WERI-Rb-1 (cell line): ENCODE measurements around the gene VAV2.

Experiments used
- DNase-seq: peaks from one replicate; pipeline ENCODE4 v3.0.0-alpha.2; 2020
- H3K27ac ChIP-seq: fragments of 250-450 bp; sonication (Bioruptor Pico); 2 replicates; pipeline ENCODE4 v1.5.1; 2020; ENCODE audit warnings: mild to moderate bottlenecking, moderate library complexity
- H3K27me3 ChIP-seq: fragments of 250-450 bp; sonication (Bioruptor Pico); 2 replicates; pipeline ENCODE4 v1.5.1; 2021; ENCODE audit warnings: mild to moderate bottlenecking, low read depth, moderate library complexity; ENCODE audit not compliant: insufficient read depth, severe bottlenecking
- H3K36me3 ChIP-seq: fragments of 250-450 bp; sonication (Bioruptor Pico); 2 replicates; pipeline ENCODE4 v1.5.1; 2020; ENCODE audit warnings: mild to moderate bottlenecking, moderate library complexity
- H3K4me3 ChIP-seq: 2 replicates; pipeline ENCODE4 v1.5.1; 2011; ENCODE audit warnings: low read depth, mild to moderate bottlenecking, control low read depth, low read length
- H3K9me3 ChIP-seq: fragments of 250-450 bp; sonication (Bioruptor Pico); 2 replicates; pipeline ENCODE4 v1.5.1; 2021; ENCODE audit warnings: mild to moderate bottlenecking, moderate library complexity; ENCODE audit not compliant: severe bottlenecking
- TF ChIP-seq, protein P1 (sequence below): IDR thresholded peaks from 2 replicates; pipeline ENCODE4 v1.5.1; 2011; ENCODE audit warnings: low read depth, mild to moderate bottlenecking, control low read depth, inconsistent platforms, low read length

VAV2 gene

DNA sequence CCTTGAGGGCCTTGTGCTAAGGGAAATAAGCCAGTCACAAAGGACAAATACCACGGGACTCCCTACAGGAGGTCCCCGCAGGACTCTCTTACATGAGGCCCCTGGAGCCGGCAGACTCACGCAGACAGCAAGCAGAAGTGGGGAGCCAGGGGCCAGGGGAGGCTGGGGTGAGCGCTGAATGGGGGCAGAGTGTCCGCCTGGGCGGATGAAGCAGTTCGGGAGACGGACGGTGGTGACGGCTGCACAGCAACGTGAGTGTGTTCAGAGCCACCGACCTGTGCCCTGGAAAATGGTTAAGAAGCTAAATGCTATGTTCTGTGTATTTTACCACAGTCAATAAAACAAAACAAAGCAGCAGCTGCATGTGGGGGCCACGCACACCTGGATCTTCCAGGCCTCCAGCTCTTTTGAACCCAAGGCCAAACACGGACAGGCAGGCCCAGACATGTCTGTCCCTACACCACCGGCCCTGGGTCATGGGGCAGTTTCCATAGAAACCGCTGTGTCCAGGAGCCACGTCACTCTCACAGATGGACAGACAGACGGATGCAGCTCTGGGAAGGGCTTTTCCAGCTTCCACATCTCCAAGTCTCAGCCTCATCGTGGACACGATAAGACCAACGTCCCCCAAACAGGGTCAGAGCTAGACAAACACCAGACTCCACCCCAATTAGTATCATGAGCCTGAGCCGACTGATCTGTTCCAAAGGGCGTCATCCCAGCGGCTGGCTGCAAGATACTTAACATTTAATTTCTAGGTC is 103.9 kb downstream of the VAV2 start:
- Histone ChIP-seq H3K4me3 (peak overlapping the region; percentile 7), H3K36me3 (no peaks in the 10 kb centered on the region; the same call in none of the 2 replicates), H3K27ac (peak overlapping the region; percentile 90), H3K9me3 (no peaks in the 10 kb centered on the region), H3K27me3 (no peaks in the 10 kb centered on the region)
- DNase-seq: peak; percentile 91
- TF ChIP-seq, protein P1, sequence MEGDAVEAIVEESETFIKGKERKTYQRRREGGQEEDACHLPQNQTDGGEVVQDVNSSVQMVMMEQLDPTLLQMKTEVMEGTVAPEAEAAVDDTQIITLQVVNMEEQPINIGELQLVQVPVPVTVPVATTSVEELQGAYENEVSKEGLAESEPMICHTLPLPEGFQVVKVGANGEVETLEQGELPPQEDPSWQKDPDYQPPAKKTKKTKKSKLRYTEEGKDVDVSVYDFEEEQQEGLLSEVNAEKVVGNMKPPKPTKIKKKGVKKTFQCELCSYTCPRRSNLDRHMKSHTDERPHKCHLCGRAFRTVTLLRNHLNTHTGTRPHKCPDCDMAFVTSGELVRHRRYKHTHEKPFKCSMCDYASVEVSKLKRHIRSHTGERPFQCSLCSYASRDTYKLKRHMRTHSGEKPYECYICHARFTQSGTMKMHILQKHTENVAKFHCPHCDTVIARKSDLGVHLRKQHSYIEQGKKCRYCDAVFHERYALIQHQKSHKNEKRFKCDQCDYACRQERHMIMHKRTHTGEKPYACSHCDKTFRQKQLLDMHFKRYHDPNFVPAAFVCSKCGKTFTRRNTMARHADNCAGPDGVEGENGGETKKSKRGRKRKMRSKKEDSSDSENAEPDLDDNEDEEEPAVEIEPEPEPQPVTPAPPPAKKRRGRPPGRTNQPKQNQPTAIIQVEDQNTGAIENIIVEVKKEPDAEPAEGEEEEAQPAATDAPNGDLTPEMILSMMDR: no peak

DNA sequence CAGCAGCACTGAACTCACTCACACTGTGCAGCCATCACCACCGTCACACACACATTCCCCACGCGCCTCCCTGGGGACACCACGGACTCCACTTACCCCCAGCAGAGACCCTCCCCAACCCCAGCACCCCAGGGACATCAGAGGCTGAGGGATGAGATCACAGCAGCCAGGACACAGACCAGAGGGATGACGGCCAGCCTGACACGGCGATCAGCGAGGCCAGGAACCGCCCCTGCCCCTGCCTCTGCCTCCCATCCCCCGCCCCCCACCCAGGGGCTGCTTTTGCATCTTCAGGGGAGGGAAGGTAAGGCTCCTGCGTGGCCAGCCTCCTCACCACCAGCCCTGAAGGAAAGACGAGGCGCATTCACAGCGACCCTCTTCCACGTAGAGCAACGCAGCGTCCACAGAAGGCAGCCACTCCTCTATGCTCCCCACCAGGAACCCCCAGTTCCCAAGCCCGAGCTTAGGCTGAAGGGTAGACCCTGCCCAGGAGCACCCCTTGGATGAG is 104.5 kb downstream of the VAV2 start:
- Histone ChIP-seq H3K9me3 (no peaks in the 10 kb centered on the region), H3K27me3 (no peaks in the 10 kb centered on the region), H3K36me3 (no peaks in the 10 kb centered on the region; the same call in none of the 2 replicates), H3K4me3 (no peak overlapping the region), H3K27ac (peak overlapping the region; percentile 90)
- TF ChIP-seq, protein P1: no peak
- no peak for DNase-seq

DNA sequence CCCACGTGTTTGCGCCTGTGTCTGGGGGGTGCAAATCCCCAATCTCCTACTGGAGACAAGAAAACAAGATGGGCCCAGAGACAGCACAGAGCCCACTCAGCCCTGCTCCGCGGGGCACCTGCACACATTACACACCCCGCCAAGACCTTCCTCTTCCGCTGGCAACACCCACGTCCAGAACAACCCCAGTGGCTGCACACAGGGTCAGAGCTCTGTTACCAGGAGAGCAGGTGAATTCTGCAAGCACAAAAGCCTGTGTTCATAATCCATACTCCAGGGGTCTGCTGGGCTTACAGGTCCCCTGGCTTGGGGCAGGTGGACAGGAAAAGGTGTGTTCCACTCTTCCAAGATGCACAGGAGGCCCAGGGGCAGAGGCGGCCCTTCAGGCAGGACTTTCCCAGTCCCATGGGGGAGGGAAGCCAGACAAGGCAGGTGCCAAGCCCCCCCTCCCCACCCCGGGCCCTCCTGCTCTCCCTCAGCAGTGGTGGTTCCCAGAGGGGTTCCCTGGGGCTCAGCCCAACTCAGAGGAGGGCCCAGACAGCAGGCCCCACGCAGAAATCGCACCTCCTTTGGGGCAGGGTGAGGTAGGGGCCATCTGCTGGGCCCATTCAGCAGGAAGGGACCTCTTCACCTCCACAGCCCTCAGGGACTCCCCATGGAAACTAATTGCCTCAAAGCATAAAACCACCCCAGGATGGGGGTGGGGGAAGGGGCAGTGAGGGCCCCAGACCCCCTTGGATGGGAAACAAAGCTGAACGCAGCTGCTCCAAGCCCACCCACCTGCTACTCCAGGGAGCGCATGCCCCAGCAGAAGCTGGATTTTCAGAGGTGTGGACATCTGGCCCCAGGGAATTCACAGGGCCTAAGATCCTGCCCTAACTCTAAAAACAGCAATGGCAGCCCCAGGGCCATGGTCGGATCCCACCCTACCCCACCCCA is 105.3 kb downstream of the VAV2 start:
- Histone ChIP-seq H3K27ac (peak overlapping the region; percentile 90), H3K36me3 (no peaks in the 10 kb centered on the region; the same call in none of the 2 replicates), H3K4me3 (no peak overlapping the region), H3K27me3 (no peaks in the 10 kb centered on the region), H3K9me3 (no peaks in the 10 kb centered on the region)
- DNase-seq: no peak
- TF ChIP-seq, protein P1: no peak

DNA sequence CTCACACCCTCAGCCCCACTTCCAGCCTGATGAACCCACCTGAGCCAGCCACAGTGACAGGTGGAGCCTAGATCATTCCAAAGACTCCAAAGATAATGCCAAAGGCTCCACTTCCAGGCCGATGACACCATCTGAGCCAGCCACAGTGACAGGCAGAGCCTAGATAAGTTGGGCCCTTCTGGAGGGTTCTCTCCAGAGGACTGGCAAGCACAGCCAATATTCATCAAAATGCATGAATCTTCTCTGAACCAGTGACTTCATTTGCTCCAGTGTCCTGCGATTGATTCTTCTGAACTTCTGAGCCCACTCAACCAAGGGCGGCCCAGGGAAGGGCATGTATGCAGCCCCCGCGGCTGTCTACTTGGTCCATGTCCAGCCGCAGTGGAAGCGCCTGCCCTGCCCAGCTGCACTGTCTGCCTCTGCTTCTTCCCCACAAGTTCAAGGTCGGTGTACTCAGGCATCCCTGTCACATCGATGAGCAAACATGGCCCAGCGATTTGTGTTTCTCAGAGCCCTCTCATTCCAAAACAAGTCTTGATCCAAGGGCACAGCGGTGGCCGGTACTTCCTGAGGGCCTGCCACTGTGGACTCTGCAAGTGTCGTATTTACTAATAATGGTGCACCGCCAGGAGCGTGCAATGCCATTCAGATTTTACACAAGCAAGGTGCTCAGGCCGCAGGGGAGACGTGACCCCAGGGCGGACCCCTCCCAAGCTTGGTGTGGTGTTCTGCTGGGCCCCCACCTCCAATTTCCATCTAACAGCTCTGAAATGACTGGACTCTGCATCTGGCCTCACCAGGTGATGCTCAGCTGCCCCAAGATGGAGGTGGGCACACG is 107.0 kb downstream of the VAV2 start:
- H3K9me3 ChIP-seq: no peaks in the 10 kb centered on the region
- no peaks in the 10 kb centered on the region; the same call in none of the 2 replicates for H3K36me3 ChIP-seq
- DNase-seq: no peak
- 0 out of 2 replicates have a peak overlapping the region, but pooled peaks have one; percentile 17 for H3K27ac ChIP-seq
- TF ChIP-seq, protein P1: no peak
- H3K4me3 ChIP-seq: no peak overlapping the region
- no peaks in the 10 kb centered on the region for H3K27me3 ChIP-seq
